B cell (primary cell): ENCODE data around the gene SIK3. TPM values are rescaled to one million over a fixed set of nuclear protein-coding genes. Genes with fewer than 3 reads are reported as not detected.

ENCODE experiments used
- ATAC-seq: fragments of 200-7000 bp; cut with Tn5 transposase; one replicate; pipeline ENCODE4 v1.10.0; 2021; ENCODE audit warnings: low read depth, mild to moderate bottlenecking, moderate number of reproducible peaks, moderate library complexity
- CTCF ChIA-PET: fragments of 350-600 bp; sonication (Branson Sonifier 250); formaldehyde crosslinking; loops from one replicate; lab custom pipeline; 2021; ENCODE audit warnings: antibody characterized with exemption, inconsistent platforms; lab: Charles Lee
- POLR2A ChIA-PET: fragments of 350-600 bp; sonication (Branson Sonifier 250); formaldehyde crosslinking; loops from one replicate; lab custom pipeline; 2021; ENCODE audit warnings: antibody characterized with exemption; lab: Charles Lee
- DNase-seq: peaks from one replicate; pipeline ENCODE4 v3.0.0; 2013
- H2AFZ ChIP-seq: 2 replicates; pipeline ENCODE4 v1.6.1; 2012; ENCODE audit warnings: mild to moderate bottlenecking, low read depth, low read length; ENCODE audit not compliant: insufficient read depth, poor library complexity, severe bottlenecking
- H3K27ac ChIP-seq, 2 donors: 1 replicate in 1 of 2; 2 replicates in 1 of 2; pipeline ENCODE4 v1.5.1; 2012 to 2013; ENCODE audit warnings: low read length in 2 of 2, mild to moderate bottlenecking in 2 of 2, moderate library complexity in 1 of 2
- H3K27me3 ChIP-seq, 4 experiments: fragments of 200-600 bp in 1 of 4; sonication (generic) in 1 of 4; replicated peaks in 1 of 4; 1 replicate in 2 of 4; 2 replicates in 2 of 4; pipeline versions ENCODE4 v1.6.1 to v1.7.0; 2013 to 2016; ENCODE audit warnings: low read length in 3 of 4, mild to moderate bottlenecking in 2 of 4, mixed read lengths in 1 of 4, moderate library complexity in 1 of 4; ENCODE audit not compliant: insufficient read depth in 4 of 4, control insufficient read depth in 3 of 4; ENCODE audit errors: control extremely low read depth in 1 of 4
- H3K36me3 ChIP-seq, 2 experiments: replicated peaks in 1 of 2; 1 replicate in 1 of 2; 2 replicates in 1 of 2; pipeline versions ENCODE4 v1.6.1 to v1.7.1; 2013; ENCODE audit warnings: low read length in 1 of 2; ENCODE audit not compliant: insufficient read depth in 2 of 2, control insufficient read depth in 1 of 2; ENCODE audit errors: control extremely low read depth in 1 of 2, extremely low read depth in 1 of 2
- H3K4me1 ChIP-seq, 2 donors: fragments of 200-600 bp in 1 of 2; sonication (generic) in 1 of 2; 1 replicate in 1 of 2; 2 replicates in 1 of 2; pipeline versions ENCODE4 v1.5.1 to v1.6.1; 2013 to 2017; ENCODE audit warnings: low read length in 2 of 2; ENCODE audit not compliant: control insufficient read depth in 2 of 2, insufficient read depth in 2 of 2
- H3K4me2 ChIP-seq: replicated peaks from 2 replicates; pipeline ENCODE3; 2012; ENCODE audit warnings: mild to moderate bottlenecking, low read depth, low read length; ENCODE audit not compliant: poor library complexity, severe bottlenecking
- H3K4me3 ChIP-seq, 5 experiments: fragments of 200-600 bp in 1 of 5; sonication (generic) in 1 of 5; 1 replicate in 3 of 5; 2 replicates in 2 of 5; pipeline versions ENCODE4 v1.5.1 to v1.7.0; 2011 to 2016; ENCODE audit warnings: low read length in 4 of 5, mild to moderate bottlenecking in 4 of 5, low read depth in 2 of 5, control low read depth in 1 of 5, moderate library complexity in 1 of 5; ENCODE audit not compliant: insufficient read depth in 1 of 5; ENCODE audit errors: control extremely low read depth in 1 of 5, extremely low read depth in 1 of 5
- H3K79me2 ChIP-seq: fragments of 200-600 bp; sonication (generic); one replicate; pipeline ENCODE4 v1.6.0; 2016; ENCODE audit warnings: low read length; ENCODE audit not compliant: control insufficient read depth, insufficient read depth
- H3K9ac ChIP-seq: fragments of 200-600 bp; sonication (generic); 2 replicates; pipeline ENCODE4 v1.6.1; 2017; ENCODE audit warnings: mild to moderate bottlenecking, low read length, moderate library complexity
- H3K9me3 ChIP-seq, 3 donors: one replicate each; pipeline versions ENCODE4 v1.6.1 to v1.7.1; 2013; ENCODE audit warnings: low read length in 2 of 3; ENCODE audit not compliant: control insufficient read depth in 2 of 3, insufficient read depth in 1 of 3; ENCODE audit errors: control extremely low read depth in 1 of 3
- H4K20me1 ChIP-seq: 2 replicates; pipeline ENCODE4 v1.6.0; 2012; ENCODE audit warnings: mild to moderate bottlenecking, low read length; ENCODE audit not compliant: insufficient read depth, control insufficient read depth, poor library complexity, severe bottlenecking
- H3K27ac Mint-ChIP-seq: one replicate; pipeline ENCODE4 v1.8.0; 2021; ENCODE audit warnings: mixed read lengths
- H3K27me3 Mint-ChIP-seq: one replicate; pipeline ENCODE4 v1.8.0; 2021; ENCODE audit warnings: mixed read lengths
- H3K4me1 Mint-ChIP-seq: one replicate; pipeline ENCODE4 v1.8.0; 2021; ENCODE audit warnings: mixed read lengths
- H3K4me3 Mint-ChIP-seq: one replicate; pipeline ENCODE4 v1.8.0; 2021; ENCODE audit warnings: mixed read lengths
- H3K9me3 Mint-ChIP-seq: one replicate; pipeline ENCODE4 v1.8.0; 2022; ENCODE audit warnings: mixed read lengths; ENCODE audit not compliant: insufficient read depth
- CTCF ChIP-seq: fragments of 200-600 bp; IDR thresholded peaks from one replicate; pipeline ENCODE4 v1.8.0; 2022; ENCODE audit warnings: antibody characterized with exemption, mild to moderate bottlenecking
- EZH2 ChIP-seq: IDR thresholded peaks from 2 replicates; pipeline ENCODE4 v1.6.1; 2012; ENCODE audit warnings: borderline replicate concordance, low read depth, mild to moderate bottlenecking, moderate library complexity, low read length; ENCODE audit not compliant: insufficient read depth, poor library complexity, severe bottlenecking
- WGBS: methylation state at CpG from one replicate; pipeline ENCODE4 v1.1.5; 2013; ENCODE audit warnings: missing lambda C conversion rate; ENCODE audit not compliant: insufficient coverage; 5-methylcytosine and 5-hydroxymethylcytosine counted together
- intact Hi-C: fragments of 100-400 bp; cut with micrococcal nuclease; formaldehyde crosslinking; loops from one replicate; pipeline ENCODE4 v1.10.0; 2022
- polyA plus RNA-seq: library from polyadenylated mRNA; depleted of rRNA; stranded (reverse); fragments of >200 nt; gene quantifications from 2 replicates; pipeline ENCODE4 v1.2.3, GENCODE V29; 2012
- total RNA-seq, 2 donors: library from RNA; stranded (reverse); fragments of 120-200 nt in 1 of 2; gene quantifications; 1 replicate in 1 of 2; 2 replicates in 1 of 2; pipeline versions ENCODE4 v1.2.3 to v1.2.4, GENCODE V29; 2013 to 2022

Gene SIK3
- total and polyA plus RNA-seq, 2 donors (not counting 1 experiment from before 2014, with no cell fraction given): 36.5 to 180 TPM

GRCh38 chr11:116893906-116894305, 204.3 kb downstream of the SIK3 start:
- TF ChIP-seq CTCF (no peak), EZH2 (no peak)
- peaks cover 5 to 45% of the 10 kb centered on the region in 2 experiments for H3K36me3 ChIP-seq
- peak overlapping the region in 1 of 2 donors; percentile 51 for H3K27ac ChIP-seq
- no peak overlapping the region for H3K9ac ChIP-seq
- WGBS: 100% methylated on average over 2 of the region's 2 CpGs
- no peak overlapping the region for H3K4me2 ChIP-seq
- H3K4me3 Mint-ChIP-seq: no peak overlapping the region
- no peaks in the 10 kb centered on the region for H3K79me2 ChIP-seq
- peaks cover 3 to 8% of the 10 kb centered on the region in 2 donors for H3K4me1 ChIP-seq
- no peaks in the 10 kb centered on the region for H3K27me3 Mint-ChIP-seq
- H4K20me1 ChIP-seq: no peaks in the 10 kb centered on the region
- DNase-seq (no peak), ATAC-seq (no peak)
- no peaks in the 10 kb centered on the region for H3K27me3 ChIP-seq
- H3K4me1 Mint-ChIP-seq: peaks cover 15% of the 10 kb centered on the region
- intact Hi-C loops: no loop called here
- ChIA-PET CTCF (interaction anchor here (0.9 to 3.0 kb wide), 5 partner anchors 14 to 230 kb away, joined by 3 to 26 read pairs (median 11); partner anchors contain the start of gene SIK3), POLR2A (no interaction called here)
- no peaks in the 10 kb centered on the region for H3K9me3 ChIP-seq
- no peak overlapping the region for H3K27ac Mint-ChIP-seq
- H3K9me3 Mint-ChIP-seq: no peaks in the 10 kb centered on the region
- no peak overlapping the region for H2AFZ ChIP-seq
- no peak overlapping the region for H3K4me3 ChIP-seq

GRCh38 chr11:116893437-116893836, 204.8 kb downstream of the SIK3 start:
- TF ChIP-seq EZH2 (no peak), CTCF (no peak)
- no peak for ATAC-seq
- POLR2A ChIA-PET: no interaction called here
- H3K4me1 Mint-ChIP-seq: peaks cover 15% of the 10 kb centered on the region
- Histone ChIP-seq H3K4me3 (no peak overlapping the region), H3K27ac (no peak overlapping the region), H2AFZ (no peak overlapping the region), H3K4me2 (no peak overlapping the region), H3K36me3 (peaks cover 5 to 45% of the 10 kb centered on the region in 2 experiments), H3K9ac (no peak overlapping the region), H3K27me3 (no peaks in the 10 kb centered on the region), H3K9me3 (no peaks in the 10 kb centered on the region), H3K4me1 (peaks cover 3 to 8% of the 10 kb centered on the region in 2 donors), H4K20me1 (no peaks in the 10 kb centered on the region), H3K79me2 (no peaks in the 10 kb centered on the region)
- intact Hi-C loops: no loop called here
- 89% methylated on average over 1 of the region's 3 CpGs for WGBS
- H3K27me3 Mint-ChIP-seq: no peaks in the 10 kb centered on the region
- H3K4me3 Mint-ChIP-seq: no peak overlapping the region
- no peaks in the 10 kb centered on the region for H3K9me3 Mint-ChIP-seq
- CTCF ChIA-PET: interaction anchor here (0.9 to 3.0 kb wide), 5 partner anchors 13 to 230 kb away, joined by 3 to 26 read pairs (median 11); partner anchors contain the start of gene SIK3
- no peak overlapping the region for H3K27ac Mint-ChIP-seq
- no peak for DNase-seq
